ENCODE results near the gene CDCA5.

Gene CDCA5

DNA sequence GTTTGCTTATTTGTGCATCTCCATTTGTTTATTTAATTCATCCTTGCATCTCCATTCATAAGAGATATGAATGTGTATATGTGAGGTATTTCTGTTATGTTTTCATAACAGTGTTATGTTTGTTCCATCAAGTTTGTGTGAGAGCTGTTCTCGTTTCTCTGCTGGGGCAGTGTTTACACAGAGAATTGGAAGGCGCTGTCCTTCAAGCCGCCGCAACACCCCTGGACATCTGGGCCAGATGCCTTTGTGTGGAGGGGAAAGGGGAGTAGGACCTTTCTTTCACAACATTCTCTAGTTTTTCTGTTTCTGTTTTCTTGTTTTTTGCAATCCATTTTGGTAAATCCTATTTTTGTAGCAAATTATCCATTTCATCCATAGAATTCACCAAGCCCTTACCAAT is 20.8 kb upstream of the CDCA5 start:
- DNase-seq: no peak

GRCh38 chr11:65103476-65103875 is 19.6 kb upstream of the CDCA5 start:
- no peak for DNase-seq

DNA sequence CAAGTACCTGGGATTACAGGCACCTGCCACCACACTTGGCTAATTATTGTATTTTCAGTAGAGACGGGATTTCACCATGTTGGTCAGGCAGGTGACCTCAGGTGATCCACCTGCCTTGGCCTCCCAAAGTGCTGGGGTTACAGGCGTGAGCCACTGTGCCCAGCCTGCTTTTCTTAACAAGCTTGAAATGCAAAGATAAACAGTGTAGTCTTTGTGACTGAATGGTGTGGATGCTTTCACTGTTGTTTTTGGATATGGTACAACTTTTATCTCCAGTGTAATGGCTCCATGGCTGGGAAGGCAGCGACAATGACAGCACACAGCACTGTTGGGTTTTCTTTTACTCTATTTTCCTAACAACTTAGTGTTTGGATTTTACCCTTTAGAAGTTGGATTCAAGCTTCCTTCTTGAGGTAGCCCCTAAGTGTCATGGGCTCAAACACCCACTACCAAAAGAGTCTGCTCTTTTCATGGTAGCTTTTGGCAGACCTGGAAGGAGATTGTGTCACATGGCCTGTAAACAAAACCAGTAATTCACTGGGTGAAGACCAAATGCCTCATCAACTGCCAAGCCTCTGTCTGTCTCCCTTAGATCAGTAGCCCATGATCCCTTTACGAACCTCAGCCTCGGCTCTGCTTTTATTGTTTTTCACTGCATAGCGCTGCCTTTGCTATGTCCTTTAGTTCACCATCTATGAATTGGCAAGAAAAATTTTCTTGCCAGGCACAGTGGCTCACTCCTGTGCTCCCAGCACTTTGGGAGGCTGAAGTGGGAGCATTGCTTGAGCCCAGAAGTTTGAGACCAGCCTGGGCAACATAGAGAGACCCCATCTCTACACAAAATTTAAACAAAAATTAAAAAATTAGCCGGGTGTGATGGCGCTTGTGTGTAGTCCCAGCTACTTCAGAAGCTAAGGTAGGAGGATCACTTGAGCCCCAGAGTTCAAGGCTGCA is 18.6 kb upstream of the CDCA5 start:
- DNase-seq: no peak

GRCh38 chr11:65100674-65101350 is 17.0 kb upstream of the CDCA5 start:
- no peak for DNase-seq

GRCh38 chr11:65096926-65097325 is 13.1 kb upstream of the CDCA5 start:
- no peak for DNase-seq

GRCh38 chr11:65095974-65096806 is 12.3 kb upstream of the CDCA5 start, which contains the start of gene VPS51:
VPS51 (plus strand) TSS chr11:65096214; CDS start chr11:65096251, 37 bp downstream.
- DNase-seq: peak; percentile 78

DNA sequence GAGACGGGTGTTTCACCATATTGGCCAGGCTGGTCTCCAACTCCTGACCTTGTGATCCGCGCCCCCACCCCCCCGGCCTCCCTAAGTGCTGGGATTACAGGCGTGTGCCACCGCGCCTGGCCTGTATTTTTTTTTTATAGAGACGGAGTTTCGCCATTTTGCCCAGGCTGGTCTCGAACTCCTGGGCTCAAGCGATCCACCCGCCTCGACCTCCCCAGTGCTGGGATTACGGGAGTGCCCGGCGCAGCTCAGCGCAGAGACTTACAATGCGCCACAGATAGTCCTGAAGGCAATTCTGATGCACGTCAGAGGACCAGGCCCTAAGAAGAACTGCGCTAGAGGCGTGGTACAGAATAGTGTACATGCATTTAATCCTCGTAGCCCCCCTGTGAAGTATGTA is 11.6 kb upstream of the CDCA5 start:
- no peak for DNase-seq

DNA sequence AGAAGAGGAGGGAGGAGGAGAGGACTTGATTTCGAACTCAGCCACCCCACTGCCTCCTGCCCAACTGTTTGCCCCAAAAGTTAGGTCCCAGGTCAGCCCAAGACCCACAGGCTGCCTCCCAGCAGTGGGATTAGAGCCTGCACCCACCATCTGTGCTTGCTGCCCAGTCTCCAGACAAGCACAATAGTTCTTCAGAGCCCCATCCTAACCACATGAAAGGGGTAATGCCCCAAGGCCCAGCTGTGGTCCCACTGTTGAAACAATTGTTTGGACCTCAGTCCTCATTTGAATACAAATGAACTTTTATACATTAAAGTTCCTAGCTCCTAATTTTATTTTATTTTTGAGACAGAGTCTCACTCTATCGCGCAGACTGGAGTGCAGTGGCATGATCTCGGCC is 6.8 kb upstream of the CDCA5 start:
- no peak for DNase-seq

- DNase-seq: no peak
Measured at GRCh38 chr11:65089621-65090020, 5.8 kb upstream of the CDCA5 start.

GRCh38 chr11:65087827-65088226 is 4.0 kb upstream of the CDCA5 start:
- no peak for DNase-seq

- no peak for DNase-seq
Measured at GRCh38 chr11:65087216-65087615, 3.4 kb upstream of the CDCA5 start.

DNA sequence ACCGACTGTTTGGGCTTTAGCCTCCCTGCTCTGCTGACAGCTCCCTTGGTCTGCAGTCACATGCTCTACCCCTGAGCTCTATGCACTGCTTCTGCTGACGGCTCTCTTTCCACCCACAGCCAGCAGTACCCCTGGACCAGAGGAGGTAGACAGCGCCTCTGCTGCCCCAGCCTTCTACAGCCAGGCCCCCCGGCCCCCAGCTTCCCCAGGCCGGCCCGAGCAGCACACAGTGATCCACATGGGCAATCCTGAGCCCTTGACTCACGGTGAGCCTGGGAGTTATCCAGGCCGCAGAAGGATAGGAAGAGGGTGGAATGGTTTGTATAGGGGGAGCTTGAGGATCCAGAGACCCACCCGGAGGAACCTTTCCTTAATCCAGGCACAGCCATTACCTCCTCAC is 3.0 kb upstream of the CDCA5 start:
- DNase-seq: no peak

DNA sequence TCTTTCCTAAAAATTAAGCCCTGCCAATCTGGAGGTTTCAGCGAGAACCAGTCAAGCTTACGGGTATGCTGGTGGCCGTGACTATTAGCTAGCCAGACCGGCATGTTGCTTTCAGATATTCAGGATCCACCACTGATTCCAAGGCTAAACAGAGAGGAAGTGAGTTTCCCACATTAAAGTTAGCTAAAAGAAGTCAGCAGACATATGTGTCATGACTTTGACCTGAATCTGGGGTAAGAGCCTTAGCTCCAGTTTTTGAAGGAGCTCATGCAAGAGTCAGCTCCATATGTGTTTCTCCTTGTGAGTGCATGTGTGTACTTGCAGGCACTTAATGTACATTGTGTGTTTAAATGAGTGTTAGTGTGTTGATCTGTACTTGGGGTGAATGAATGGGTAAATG is 1.6 kb upstream of the CDCA5 start:
- DNase-seq: no peak

DNA sequence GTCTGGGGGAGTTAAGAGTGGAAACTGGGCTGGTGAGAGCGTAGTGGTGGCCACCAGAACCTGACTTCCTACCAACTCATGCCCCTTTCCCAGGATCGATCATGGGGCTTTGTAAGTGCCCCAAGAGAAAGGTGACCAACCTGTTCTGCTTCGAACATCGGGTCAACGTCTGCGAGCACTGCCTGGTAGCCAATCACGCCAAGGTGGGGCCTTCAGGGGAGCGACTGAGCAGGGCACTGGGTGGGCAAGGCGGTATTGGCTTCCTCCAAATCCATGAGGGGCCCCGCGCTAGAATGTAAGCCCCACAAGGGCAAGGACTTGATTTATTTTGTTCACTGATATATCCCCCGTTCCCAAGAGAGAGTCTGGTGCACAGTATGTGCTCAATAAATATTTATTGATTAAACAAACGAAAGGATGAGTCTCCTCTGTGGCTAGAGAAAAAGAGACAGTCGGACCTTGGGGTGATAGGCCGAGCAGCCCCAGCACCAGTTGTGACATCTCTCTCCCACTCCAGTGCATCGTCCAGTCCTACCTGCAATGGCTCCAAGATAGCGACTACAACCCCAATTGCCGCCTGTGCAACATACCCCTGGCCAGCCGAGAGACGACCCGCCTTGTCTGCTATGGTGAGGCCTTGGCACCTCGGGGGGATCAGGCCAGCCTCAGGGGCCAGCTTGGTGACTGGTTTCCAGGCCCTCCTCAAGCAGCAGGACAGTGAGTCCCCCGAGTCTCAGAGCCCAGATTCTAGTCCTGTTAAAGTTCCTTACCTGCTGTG is 947 bp upstream of the CDCA5 start:
- no peak for DNase-seq

GRCh38 chr11:65083134-65083833 is 556 bp downstream of the CDCA5 start:
- DNase-seq: no peak

- DNase-seq: no peak
Measured at GRCh38 chr11:65078786-65079342, 5.0 kb downstream of the CDCA5 start.

- peak; percentile 67 for DNase-seq
Measured at GRCh38 chr11:65078151-65078550, 5.7 kb downstream of the CDCA5 start.

- DNase-seq: no peak
Measured at GRCh38 chr11:65077451-65077850, 6.4 kb downstream of the CDCA5 start.

- no peak for DNase-seq
Measured at GRCh38 chr11:65072631-65072966, 11.2 kb downstream of the CDCA5 start.

GRCh38 chr11:65071907-65072630 is 11.8 kb downstream of the CDCA5 start:
- no peak for DNase-seq

DNA sequence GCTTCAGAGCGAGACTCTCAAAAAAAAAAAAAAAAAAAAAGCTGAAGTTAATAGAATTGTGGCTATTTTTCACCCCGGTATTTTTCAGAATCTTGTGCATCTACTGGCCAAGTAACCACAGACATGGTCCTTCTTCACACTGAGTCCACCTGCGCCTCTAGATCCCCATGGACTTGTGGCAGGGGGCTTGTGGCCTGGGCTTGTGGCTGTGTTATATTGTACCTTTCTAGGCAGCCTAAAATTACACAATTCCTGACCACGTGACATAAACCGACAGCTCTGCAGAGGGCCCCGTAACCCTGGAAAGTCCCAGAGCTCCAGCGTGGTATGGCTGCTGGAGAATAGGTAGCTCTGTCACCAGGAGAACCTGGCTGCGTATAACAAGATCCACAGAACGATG is 14.6 kb downstream of the CDCA5 start:
- DNase-seq: no peak

Measured in activated effector memory CD4-positive, alpha-beta T cell treated with Interleukin-2 at 50 U/mL for 16 hours (primary cell).